Measurements from ENCODE around the gene MAP2K5.

MAP2K5 gene

DNA sequence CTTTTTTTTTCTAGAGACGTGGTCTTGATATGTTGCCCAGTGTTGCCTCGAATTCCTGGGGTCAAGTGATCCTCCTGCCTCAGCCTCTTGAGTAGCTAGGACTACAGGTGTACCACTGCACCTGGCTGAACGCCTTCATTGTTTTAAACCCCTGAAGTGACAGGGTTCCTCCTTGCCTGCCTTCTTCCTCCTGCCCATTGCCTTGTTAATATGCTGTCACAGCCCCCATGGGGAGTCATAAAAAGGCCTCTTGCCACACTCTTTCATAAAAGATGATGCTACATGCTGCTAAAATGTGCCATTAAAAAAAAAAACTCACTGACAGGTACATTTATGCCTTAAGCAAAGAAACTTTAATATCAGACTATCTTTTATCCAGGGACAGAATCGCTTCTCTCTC lies 166.0 kb downstream of the MAP2K5 start (continued):
- TF ChIP-seq, protein P1, sequence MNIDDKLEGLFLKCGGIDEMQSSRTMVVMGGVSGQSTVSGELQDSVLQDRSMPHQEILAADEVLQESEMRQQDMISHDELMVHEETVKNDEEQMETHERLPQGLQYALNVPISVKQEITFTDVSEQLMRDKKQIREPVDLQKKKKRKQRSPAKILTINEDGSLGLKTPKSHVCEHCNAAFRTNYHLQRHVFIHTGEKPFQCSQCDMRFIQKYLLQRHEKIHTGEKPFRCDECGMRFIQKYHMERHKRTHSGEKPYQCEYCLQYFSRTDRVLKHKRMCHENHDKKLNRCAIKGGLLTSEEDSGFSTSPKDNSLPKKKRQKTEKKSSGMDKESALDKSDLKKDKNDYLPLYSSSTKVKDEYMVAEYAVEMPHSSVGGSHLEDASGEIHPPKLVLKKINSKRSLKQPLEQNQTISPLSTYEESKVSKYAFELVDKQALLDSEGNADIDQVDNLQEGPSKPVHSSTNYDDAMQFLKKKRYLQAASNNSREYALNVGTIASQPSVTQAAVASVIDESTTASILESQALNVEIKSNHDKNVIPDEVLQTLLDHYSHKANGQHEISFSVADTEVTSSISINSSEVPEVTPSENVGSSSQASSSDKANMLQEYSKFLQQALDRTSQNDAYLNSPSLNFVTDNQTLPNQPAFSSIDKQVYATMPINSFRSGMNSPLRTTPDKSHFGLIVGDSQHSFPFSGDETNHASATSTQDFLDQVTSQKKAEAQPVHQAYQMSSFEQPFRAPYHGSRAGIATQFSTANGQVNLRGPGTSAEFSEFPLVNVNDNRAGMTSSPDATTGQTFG (tag by site-specific recombination; IDR thresholded peaks at IDR 0.05; ENCODE audit: borderline replicate concordance) = no peak
- TF ChIP-seq ZNF23 (tag by site-specific recombination; IDR thresholded peaks at IDR 0.05; ENCODE audit: borderline replicate concordance) (no peak), ZNF426 (tag by site-specific recombination; IDR thresholded peaks at IDR 0.05) (no peak), KLF9 (tag by site-specific recombination; IDR thresholded peaks at IDR 0.05; ENCODE audit: low read depth) (no peak), ZNF501 (tag by site-specific recombination; IDR thresholded peaks at IDR 0.05) (no peak), ZSCAN4 (tag by site-specific recombination; IDR thresholded peaks at IDR 0.05) (no peak), MYNN (tag by site-specific recombination; IDR thresholded peaks at IDR 0.05; ENCODE audit: borderline replicate concordance) (no peak), SCRT2 (tag by site-specific recombination; IDR thresholded peaks at IDR 0.05) (no peak), ZNF211 (tag by site-specific recombination; IDR thresholded peaks at IDR 0.05; ENCODE audit: low read depth) (no peak), ZBTB7A (tag by site-specific recombination; IDR thresholded peaks at IDR 0.05; ENCODE audit: low read depth) (no peak), ZNF513 (tag by site-specific recombination; IDR thresholded peaks at IDR 0.05) (no peak), PRDM6 (tag by site-specific recombination; IDR thresholded peaks at IDR 0.05) (peak; percentile 35; the same call in 1 of the 2 replicates), FEZF1 (tag by site-specific recombination; IDR thresholded peaks at IDR 0.05) (peak; percentile 48), ZNF664 (tag by site-specific recombination; IDR thresholded peaks at IDR 0.05) (no peak), ZNF335 (tag by site-specific recombination; conservative IDR thresholded peaks at IDR 0.05) (no peak), MZF1 (tag by site-specific recombination; IDR thresholded peaks at IDR 0.05; ENCODE audit: borderline replicate concordance) (no peak), KLF7 (tag by site-specific recombination; IDR thresholded peaks at IDR 0.05; ENCODE audit: borderline replicate concordance) (no peak), ZNF366 (tag by site-specific recombination; conservative IDR thresholded peaks at IDR 0.05) (no peak)
- TF ChIP-seq, protein P2, sequence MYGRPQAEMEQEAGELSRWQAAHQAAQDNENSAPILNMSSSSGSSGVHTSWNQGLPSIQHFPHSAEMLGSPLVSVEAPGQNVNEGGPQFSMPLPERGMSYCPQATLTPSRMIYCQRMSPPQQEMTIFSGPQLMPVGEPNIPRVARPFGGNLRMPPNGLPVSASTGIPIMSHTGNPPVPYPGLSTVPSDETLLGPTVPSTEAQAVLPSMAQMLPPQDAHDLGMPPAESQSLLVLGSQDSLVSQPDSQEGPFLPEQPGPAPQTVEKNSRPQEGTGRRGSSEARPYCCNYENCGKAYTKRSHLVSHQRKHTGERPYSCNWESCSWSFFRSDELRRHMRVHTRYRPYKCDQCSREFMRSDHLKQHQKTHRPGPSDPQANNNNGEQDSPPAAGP (tag by site-specific recombination; IDR thresholded peaks at IDR 0.05) = no peak
- TF ChIP-seq, protein P3, sequence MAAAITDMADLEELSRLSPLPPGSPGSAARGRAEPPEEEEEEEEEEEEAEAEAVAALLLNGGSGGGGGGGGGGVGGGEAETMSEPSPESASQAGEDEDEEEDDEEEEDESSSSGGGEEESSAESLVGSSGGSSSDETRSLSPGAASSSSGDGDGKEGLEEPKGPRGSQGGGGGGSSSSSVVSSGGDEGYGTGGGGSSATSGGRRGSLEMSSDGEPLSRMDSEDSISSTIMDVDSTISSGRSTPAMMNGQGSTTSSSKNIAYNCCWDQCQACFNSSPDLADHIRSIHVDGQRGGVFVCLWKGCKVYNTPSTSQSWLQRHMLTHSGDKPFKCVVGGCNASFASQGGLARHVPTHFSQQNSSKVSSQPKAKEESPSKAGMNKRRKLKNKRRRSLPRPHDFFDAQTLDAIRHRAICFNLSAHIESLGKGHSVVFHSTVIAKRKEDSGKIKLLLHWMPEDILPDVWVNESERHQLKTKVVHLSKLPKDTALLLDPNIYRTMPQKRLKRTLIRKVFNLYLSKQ (tag by site-specific recombination; IDR thresholded peaks at IDR 0.05; ENCODE audit: borderline replicate concordance) = no peak
